GM18951 (cell line): ENCODE results near the gene MTFP1.
"Not testable (repeated sequence)": the region's sequence is repeated elsewhere in the genome, so short reads cannot be mapped to it uniquely, and the experiment has no call there.

Source experiments
- POLR2A ChIP-seq: IDR thresholded peaks from 4 replicates; pipeline ENCODE4 v1.6.1; 2011; ENCODE audit warnings: mild to moderate bottlenecking; ENCODE audit not compliant: insufficient read length, insufficient read depth; ENCODE audit errors: extremely low read depth
- in situ Hi-C: fragments of 300-500 bp; cut with MboI; formaldehyde crosslinking; loops from one replicate; pipeline ENCODE4 v1.12.0; 2022; ENCODE audit warnings: low sequenced_read_pairs, mixed read lengths, inconsistent platforms; ENCODE audit not compliant: unreplicated experiment

The MTFP1 gene

GRCh38 chr22:30393885-30394284, 31.7 kb upstream of the MTFP1 start:
- TF ChIP-seq POLR2A, result no peak
- in situ Hi-C loops, result loop anchor here (10.0 to 25.0 kb wide), 2 partner anchors 91 to 282 kb away; no protein-coding TSS in a partner anchor

- in situ Hi-C loops, result loop anchor here (10.0 to 25.0 kb wide), 2 partner anchors 88 to 285 kb away; no protein-coding TSS in a partner anchor
- TF ChIP-seq POLR2A, result peak; percentile 26
These were observed 28.5 kb upstream of the MTFP1 start, which contains the start of gene SEC14L2 for GRCh38 chr22:30396871-30397655. SEC14L2 (plus strand) TSS chr22:30397018; CDS start chr22:30397117, 99 bp downstream.

GRCh38 chr22:30397656-30398635, 27.6 kb upstream of the MTFP1 start:
- in situ Hi-C loops, result loop anchor here (10.0 to 25.0 kb wide), 2 partner anchors 87 to 286 kb away; no protein-coding TSS in a partner anchor

GRCh38 chr22:30398685-30399680, 26.6 kb upstream of the MTFP1 start:
- in situ Hi-C loops, result loop anchor here (10.0 to 25.0 kb wide), 2 partner anchors 86 to 287 kb away; no protein-coding TSS in a partner anchor
- TF ChIP-seq POLR2A, result no peak

More at GRCh38 chr22:30397656-30398635, 27.6 kb upstream of the MTFP1 start:
- no peak for TF ChIP-seq POLR2A

GRCh38 chr22:30399718-30400117, 25.9 kb upstream of the MTFP1 start:
- no peak for TF ChIP-seq POLR2A
- in situ Hi-C loops, result loop anchor here (10.0 to 25.0 kb wide), 2 partner anchors 85 to 287 kb away; no protein-coding TSS in a partner anchor

GRCh38 chr22:30400159-30400558, 25.4 kb upstream of the MTFP1 start:
- TF ChIP-seq POLR2A, result no peak
- in situ Hi-C loops, result no loop called here

GRCh38 chr22:30401024-30401423, 24.5 kb upstream of the MTFP1 start:
- in situ Hi-C loops, result not testable (repeated sequence)

- in situ Hi-C loops, result no loop called here
- no peak for TF ChIP-seq POLR2A
These were observed 23.4 kb upstream of the MTFP1 start for GRCh38 chr22:30402028-30402765.

- in situ Hi-C loops, result not testable (repeated sequence)
These were observed 22.8 kb upstream of the MTFP1 start for GRCh38 chr22:30402766-30403104.

- TF ChIP-seq POLR2A, result no peak
- in situ Hi-C loops, result no loop called here
These were observed 21.3 kb upstream of the MTFP1 start for GRCh38 chr22:30404307-30404706.

GRCh38 chr22:30405731-30406130, 19.8 kb upstream of the MTFP1 start:
- no peak for TF ChIP-seq POLR2A
- in situ Hi-C loops, result no loop called here

GRCh38 chr22:30406400-30406799, 19.2 kb upstream of the MTFP1 start:
- in situ Hi-C loops, result no loop called here
- TF ChIP-seq POLR2A, result no peak
